NT2/D1 (cell line): ENCODE measurements around the gene KIF4A.

Experiments
- SUZ12 ChIP-seq: IDR thresholded peaks from 2 replicates; pipeline ENCODE4 v1.6.1; 2011; ENCODE audit not compliant: insufficient read length, insufficient read depth; ENCODE audit errors: extremely low read depth
- YY1 ChIP-seq: IDR thresholded peaks from 2 replicates; pipeline ENCODE4 v1.6.1; 2011; ENCODE audit not compliant: insufficient read length, insufficient read depth
- ZNF274 ChIP-seq: IDR thresholded peaks from 2 replicates; pipeline ENCODE4 v1.6.1; 2011; ENCODE audit warnings: mild to moderate bottlenecking, low read depth, low read length

GRCh38 chrX:70464051-70464450 lies 174.1 kb downstream of the KIF4A start:
- TF ChIP-seq ZNF274 = no peak
- TF ChIP-seq YY1 = no peak
- TF ChIP-seq SUZ12 = no peak
